Colonic mucosa (tissue), 4 donors: Measurements from ENCODE around the gene METRN. TPM values are rescaled to one million over a fixed set of nuclear protein-coding genes. Genes with fewer than 3 reads are reported as not detected.

Experiments
- DNase-seq: peaks from one replicate; pipeline ENCODE4 v3.0.0-alpha.2; 2020
- H3K27ac ChIP-seq: fragments of 200-600 bp; one replicate; pipeline ENCODE4 v1.8.0; 2021
- H3K27me3 ChIP-seq: fragments of 200-600 bp; one replicate; pipeline ENCODE4 v1.8.0; 2021
- H3K36me3 ChIP-seq: fragments of 200-600 bp; one replicate; pipeline ENCODE4 v1.8.0; 2021
- H3K4me1 ChIP-seq: fragments of 200-600 bp; one replicate; pipeline ENCODE4 v1.8.0; 2021; ENCODE audit warnings: mild to moderate bottlenecking
- H3K4me3 ChIP-seq: fragments of 200-600 bp; one replicate; pipeline ENCODE4 v1.8.0; 2021
- H3K9ac ChIP-seq, 2 donors: one replicate each; pipeline ENCODE4 v1.7.0; 2013; ENCODE audit warnings: control low read depth in 2 of 2, low read depth in 2 of 2, low read length in 2 of 2
- H3K9me3 ChIP-seq: fragments of 200-600 bp; one replicate; pipeline ENCODE4 v1.8.0; 2021
- intact Hi-C: fragments of 100-400 bp; cut with DNase I; formaldehyde crosslinking; loops from one replicate; pipeline ENCODE4 v1.14.1; 2022
- total RNA-seq, 2 donors: library from RNA; stranded (reverse); fragmentation: NEBNext Ultra II Directional in 1 of 2; extraction: Animal tissue kit (Norgen Biotek cat#: 25700) in 1 of 2; gene quantifications; one replicate each; pipeline ENCODE4 v1.2.1, GENCODE V29; 2021
- TF ChIP-seq, protein P1 (sequence below): fragments of 200-600 bp; IDR thresholded peaks from one replicate; pipeline ENCODE4 v1.8.0; 2022; ENCODE audit warnings: antibody characterized with exemption, mild to moderate bottlenecking
- donor health status: healthy.
- donor health status: DM: no; HTN: no; CAD: no.
- donor health status: DM: no; HTN: no; CAD: no.

METRN gene
- total RNA-seq, 2 donors from 2014 or later: 23.3 to 50.0 TPM

DNA sequence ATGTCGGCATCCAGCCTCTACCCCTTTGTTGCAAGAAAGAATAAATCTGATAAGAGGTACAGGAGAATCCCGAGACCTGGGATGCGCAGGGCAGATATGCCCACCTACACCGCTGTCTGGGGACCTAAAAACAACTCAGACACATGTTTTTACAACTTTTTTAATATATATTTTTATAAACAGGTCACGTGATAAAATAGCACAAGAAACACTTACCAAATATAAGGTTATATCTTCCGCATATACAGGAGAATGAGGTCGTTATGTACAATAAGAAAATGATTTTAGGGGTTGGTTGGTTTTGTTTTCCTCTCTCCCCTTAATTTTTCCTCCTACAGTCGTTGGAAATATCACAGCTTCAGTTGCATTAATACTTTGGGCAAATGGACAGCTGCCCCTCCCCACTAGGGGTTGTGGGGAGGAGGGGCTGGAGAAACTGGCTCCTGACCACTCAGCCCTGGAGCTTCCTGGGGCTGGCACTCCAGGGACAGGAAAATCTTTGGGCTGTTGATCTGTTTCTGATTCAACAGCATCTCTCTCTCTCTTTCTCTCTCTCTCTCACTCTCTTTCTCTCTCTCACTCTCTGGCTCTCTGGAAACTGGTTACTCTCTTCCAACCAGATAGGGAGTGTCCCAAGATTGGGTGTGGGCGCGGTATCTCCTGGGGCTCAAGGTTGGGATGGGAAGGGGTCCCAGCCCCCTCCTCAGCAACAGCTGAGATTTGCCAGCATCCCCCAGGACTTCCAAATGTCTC lies 22.4 kb upstream of the METRN start:
- no peak overlapping the region for H3K4me3 ChIP-seq
- H3K27ac ChIP-seq: no peak overlapping the region
- intact Hi-C loops: no loop called here
- no peak overlapping the region for H3K9ac ChIP-seq
- H3K27me3 ChIP-seq: peaks cover 23% of the 10 kb centered on the region
- H3K36me3 ChIP-seq: no peaks in the 10 kb centered on the region
- DNase-seq: no peak
- TF ChIP-seq, protein P1, sequence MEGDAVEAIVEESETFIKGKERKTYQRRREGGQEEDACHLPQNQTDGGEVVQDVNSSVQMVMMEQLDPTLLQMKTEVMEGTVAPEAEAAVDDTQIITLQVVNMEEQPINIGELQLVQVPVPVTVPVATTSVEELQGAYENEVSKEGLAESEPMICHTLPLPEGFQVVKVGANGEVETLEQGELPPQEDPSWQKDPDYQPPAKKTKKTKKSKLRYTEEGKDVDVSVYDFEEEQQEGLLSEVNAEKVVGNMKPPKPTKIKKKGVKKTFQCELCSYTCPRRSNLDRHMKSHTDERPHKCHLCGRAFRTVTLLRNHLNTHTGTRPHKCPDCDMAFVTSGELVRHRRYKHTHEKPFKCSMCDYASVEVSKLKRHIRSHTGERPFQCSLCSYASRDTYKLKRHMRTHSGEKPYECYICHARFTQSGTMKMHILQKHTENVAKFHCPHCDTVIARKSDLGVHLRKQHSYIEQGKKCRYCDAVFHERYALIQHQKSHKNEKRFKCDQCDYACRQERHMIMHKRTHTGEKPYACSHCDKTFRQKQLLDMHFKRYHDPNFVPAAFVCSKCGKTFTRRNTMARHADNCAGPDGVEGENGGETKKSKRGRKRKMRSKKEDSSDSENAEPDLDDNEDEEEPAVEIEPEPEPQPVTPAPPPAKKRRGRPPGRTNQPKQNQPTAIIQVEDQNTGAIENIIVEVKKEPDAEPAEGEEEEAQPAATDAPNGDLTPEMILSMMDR: no peak
- no peaks in the 10 kb centered on the region for H3K9me3 ChIP-seq
- H3K4me1 ChIP-seq: peaks cover 18% of the 10 kb centered on the region

DNA sequence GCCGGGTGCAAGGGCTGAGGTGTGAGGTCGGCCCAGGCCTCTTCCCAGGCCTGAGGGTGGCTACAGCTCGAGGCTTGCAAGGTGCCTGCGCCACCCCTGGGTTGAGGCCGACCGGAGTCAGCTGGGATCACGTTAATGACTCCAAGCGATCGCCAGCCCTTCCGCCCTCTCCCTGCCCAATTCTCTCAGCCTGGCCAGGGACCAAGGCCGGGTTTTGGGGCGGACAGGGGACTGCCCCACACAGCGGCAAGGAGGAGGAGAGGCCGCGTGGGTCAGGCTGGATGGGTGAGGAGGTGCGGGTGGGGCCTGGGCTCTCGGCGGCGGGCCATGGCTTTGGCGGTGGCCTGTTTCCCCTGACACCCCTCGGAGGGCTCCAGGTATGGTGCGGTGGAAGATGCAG lies 21.6 kb upstream of the METRN start:
- Histone ChIP-seq H3K27ac (no peak overlapping the region), H3K4me3 (no peak overlapping the region), H3K27me3 (peaks cover 23% of the 10 kb centered on the region), H3K9me3 (no peaks in the 10 kb centered on the region), H3K9ac (no peak overlapping the region), H3K36me3 (no peaks in the 10 kb centered on the region), H3K4me1 (peaks cover 18% of the 10 kb centered on the region)
- intact Hi-C loops: no loop called here
- DNase-seq: no peak
- TF ChIP-seq, protein P1: no peak

DNA sequence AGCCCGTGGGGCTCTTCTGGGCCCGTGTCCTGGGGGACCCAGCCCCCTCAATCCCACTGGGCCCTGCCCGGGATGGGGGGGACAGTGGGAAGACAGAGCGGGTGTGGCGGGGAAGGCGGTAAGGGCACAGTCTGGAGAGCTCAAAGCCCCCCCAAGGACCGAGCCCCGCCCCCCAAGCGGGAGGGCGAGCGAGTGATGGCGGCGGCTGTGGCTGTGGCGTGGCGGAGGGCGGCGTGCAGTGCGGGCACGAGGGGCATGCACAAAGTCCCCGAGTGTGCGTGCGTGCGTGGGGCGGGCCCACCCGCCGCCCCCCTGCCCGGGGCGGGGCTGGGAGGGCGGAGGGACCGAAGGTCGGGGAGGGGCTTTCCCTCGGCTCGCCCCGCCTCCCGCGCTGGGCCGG lies 21.2 kb upstream of the METRN start:
- H3K4me3 ChIP-seq: no peak overlapping the region

DNA sequence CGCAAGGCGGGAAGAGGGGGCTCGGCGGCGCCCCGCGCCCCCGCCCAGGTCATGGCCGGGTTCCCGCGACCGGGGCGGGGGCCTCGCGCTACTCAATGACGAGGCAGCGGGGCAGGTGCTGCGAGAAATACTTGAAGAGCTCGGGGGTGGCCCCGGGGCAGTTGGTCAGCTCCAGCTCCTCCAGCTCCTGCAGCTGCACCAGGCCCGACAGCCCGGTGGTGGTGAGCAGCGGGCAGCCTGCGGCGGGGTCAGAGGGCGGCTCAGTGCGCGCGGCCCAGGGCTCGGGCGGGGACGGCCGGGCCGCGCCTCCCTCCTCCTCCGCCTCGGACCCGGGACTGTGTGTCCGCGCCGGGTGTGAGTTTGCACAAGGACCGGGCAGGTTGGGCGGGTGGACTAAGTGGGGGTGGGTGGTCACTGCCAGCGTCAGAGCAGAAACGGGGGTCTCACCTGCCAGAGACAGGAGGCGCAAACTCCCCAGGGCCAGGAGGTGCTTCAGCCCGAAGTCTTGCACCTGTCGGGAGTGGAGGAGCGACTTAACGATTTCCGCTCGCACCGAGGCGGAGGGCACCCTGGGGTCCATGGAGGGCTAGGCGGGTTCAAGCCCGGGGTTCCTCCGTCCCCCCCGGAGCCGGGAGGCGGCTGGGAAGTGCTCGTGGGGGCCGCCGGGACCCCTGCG lies 20.6 kb upstream of the METRN start:
- Histone ChIP-seq H3K27ac (no peak overlapping the region), H3K27me3 (peaks cover 23% of the 10 kb centered on the region), H3K9ac (no peak overlapping the region), H3K4me1 (peaks cover 10% of the 10 kb centered on the region), H3K4me3 (peak overlapping the region; percentile 27), H3K9me3 (no peaks in the 10 kb centered on the region), H3K36me3 (no peaks in the 10 kb centered on the region)
- intact Hi-C loops: no loop called here
- DNase-seq: no peak
- TF ChIP-seq, protein P1: no peak

More for the DNA sequence above, 21.2 kb upstream of the METRN start:
- no peaks in the 10 kb centered on the region for H3K9me3 ChIP-seq
- no peak overlapping the region for H3K27ac ChIP-seq
- DNase-seq: no peak
- intact Hi-C loops: no loop called here
- TF ChIP-seq, protein P1: no peak
- no peaks in the 10 kb centered on the region for H3K36me3 ChIP-seq
- H3K4me1 ChIP-seq: peaks cover 16% of the 10 kb centered on the region
- peaks cover 23% of the 10 kb centered on the region for H3K27me3 ChIP-seq
- no peak overlapping the region for H3K9ac ChIP-seq

DNA sequence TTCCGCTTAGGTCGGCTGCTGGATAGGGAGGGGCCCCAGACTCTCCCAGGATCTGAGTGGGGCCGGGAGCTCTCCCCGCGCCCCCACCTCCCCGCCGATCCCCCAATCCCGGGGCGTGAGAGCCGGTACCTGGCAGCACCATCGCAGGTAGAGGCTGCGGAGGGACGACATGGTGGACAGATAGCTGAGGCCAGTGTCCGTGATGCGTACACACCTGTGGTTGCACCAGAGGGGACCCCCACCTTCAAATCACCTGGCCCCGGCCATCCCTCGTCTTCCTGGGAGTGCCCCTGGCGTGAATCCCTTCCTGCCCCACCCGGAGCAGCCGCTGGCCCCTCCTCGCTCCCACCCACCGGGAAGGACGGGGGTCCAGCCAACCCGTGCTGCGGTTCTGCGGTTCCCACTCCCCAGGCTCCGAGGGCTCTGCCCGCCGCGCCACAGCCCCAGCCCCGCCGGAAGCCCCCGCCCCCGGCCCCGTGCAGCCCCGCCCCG lies 20.0 kb upstream of the METRN start:
- no peaks in the 10 kb centered on the region for H3K9me3 ChIP-seq
- no peak for DNase-seq
- no peaks in the 10 kb centered on the region for H3K36me3 ChIP-seq
- no peak overlapping the region for H3K9ac ChIP-seq
- TF ChIP-seq, protein P1: no peak
- H3K27me3 ChIP-seq: peaks cover 25% of the 10 kb centered on the region
- H3K4me1 ChIP-seq: peaks cover 8% of the 10 kb centered on the region
- H3K27ac ChIP-seq: no peak overlapping the region
- intact Hi-C loops: no loop called here
- H3K4me3 ChIP-seq: peak overlapping the region; percentile 27
